GM21723 (cell line): ENCODE results near the gene PGLYRP4.
"Not testable (repeated sequence)": the region's sequence is repeated elsewhere in the genome, so short reads cannot be mapped to it uniquely, and the experiment has no call there.

Experiments
- ATAC-seq: cut with Tn5 transposase; IDR thresholded peaks from one replicate; pipeline ENCODE4 v1.9.1; 2021; ENCODE audit warnings: mild to moderate bottlenecking, moderate library complexity; ENCODE audit not compliant: unreplicated experiment

The PGLYRP4 gene

GRCh38 chr1:153357076-153357852 is 8.6 kb upstream of the PGLYRP4 start:
- no peak for ATAC-seq

GRCh38 chr1:153356392-153357075 is 7.9 kb upstream of the PGLYRP4 start:
- no peak for ATAC-seq

DNA sequence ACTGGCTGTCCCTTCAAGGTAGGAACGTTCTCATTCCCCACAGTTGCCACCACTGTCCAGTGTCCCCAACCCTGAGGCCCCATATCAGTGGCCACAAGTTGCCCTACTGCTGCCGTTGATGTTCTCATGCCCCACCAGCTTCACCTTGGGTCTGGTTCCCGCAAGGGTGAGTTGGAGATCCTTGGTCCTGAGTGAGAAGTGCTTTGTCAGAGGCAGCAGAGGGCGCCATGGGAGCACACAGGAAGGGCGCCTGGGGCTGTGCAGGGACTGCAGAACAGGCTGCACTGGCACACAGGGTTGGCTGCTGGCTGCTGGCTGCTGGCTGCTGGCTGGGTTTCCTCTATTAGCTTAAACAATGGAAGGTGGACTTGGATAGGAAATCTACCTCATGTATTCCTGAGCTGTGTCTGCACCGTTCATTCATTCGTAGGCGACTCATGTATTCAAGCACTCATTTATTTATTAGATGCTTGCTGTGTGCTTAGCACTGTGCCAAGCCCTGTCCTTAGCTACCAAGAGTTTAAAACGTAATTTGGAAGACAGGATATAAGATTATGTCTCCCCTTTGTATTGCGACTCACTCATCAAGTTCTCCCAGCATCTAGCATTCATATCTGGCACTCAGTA is 6.9 kb upstream of the PGLYRP4 start:
- no peak for ATAC-seq

DNA sequence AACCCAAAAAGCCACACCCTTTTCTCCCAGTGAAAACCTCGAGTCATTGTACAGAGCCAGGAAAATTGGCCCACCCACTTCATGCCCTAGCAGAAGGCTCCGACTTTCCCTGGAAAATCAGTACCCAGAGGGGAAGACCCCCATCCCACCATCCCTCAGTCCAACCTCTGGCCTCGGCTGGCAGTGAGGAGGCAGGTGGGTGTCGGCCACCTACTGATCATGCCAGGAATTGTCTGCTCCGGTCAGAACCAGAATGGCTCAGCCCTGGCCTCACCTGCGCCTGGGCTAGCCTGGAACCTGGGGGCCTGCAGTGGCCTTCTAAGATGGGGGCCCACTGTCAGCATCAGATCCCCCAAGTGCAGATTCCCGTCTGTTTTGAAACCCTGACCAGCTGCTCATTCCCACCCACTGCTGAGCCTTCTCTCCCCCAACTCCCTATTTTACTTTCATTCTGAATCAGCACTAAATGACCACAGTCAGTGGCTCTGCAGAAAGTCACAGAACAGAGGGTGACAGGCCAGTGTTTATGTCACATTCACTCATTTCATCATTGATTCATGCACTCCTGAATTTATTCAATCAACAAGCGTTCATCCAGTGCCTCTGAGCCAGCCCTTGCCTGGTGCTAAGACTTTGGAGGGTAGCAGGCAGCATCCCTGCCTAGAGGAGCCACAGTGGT is 6.0 kb upstream of the PGLYRP4 start:
- ATAC-seq: no peak

GRCh38 chr1:153353226-153353947 is 4.7 kb upstream of the PGLYRP4 start:
- ATAC-seq: no peak

- no peak for ATAC-seq
These were observed 3.9 kb upstream of the PGLYRP4 start for GRCh38 chr1:153352523-153352922.

GRCh38 chr1:153350321-153350957 is 1.8 kb upstream of the PGLYRP4 start:
- no peak for ATAC-seq

GRCh38 chr1:153349363-153350320 is 1.0 kb upstream of the PGLYRP4 start:
- ATAC-seq: no peak

DNA sequence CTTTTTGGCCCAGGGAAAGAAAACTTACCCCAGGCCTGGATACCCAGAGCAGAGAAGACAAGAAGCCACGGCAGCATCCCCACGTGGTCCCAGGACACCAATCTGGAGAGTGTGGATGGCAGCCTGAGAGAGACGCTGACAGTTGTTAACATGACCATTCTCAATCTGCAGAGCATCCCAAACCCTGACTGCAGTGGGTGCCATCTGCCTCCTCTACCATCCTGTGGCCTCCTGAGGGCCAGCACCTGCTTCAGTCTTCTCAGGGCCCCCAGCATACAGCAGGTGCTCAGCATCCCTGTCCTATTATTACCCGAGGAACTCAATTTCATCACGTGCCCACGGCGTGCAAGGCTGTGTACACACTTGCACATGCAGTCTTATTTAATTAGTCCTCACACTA is 785 bp downstream of the PGLYRP4 start:
- ATAC-seq: no peak

DNA sequence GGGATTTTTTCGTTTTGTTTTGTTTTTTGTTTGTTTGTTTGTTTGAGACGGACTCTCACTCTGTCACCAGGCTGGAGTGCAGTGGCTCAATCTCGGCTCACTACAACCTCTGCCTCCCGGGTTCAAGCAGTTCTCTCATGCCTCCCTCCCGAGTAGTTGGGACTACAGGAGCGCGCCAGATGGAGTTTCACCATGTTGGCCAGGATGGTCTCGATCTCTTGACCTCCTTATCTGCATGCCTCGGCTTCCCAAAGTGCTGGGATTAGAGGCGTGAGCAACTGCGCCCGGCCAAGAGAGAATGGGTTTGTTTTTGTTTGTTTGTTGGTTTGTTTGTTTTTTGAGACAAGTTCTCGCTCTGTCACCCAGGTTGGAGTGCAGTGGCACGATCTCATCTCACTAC is 1.6 kb downstream of the PGLYRP4 start:
- ATAC-seq: not testable (repeated sequence)

GRCh38 chr1:153346077-153346723 is 2.4 kb downstream of the PGLYRP4 start:
- ATAC-seq: no peak

GRCh38 chr1:153345187-153346076 is 3.2 kb downstream of the PGLYRP4 start:
- ATAC-seq: no peak

- no peak for ATAC-seq
These were observed 4.0 kb downstream of the PGLYRP4 start for GRCh38 chr1:153344718-153345025.

DNA sequence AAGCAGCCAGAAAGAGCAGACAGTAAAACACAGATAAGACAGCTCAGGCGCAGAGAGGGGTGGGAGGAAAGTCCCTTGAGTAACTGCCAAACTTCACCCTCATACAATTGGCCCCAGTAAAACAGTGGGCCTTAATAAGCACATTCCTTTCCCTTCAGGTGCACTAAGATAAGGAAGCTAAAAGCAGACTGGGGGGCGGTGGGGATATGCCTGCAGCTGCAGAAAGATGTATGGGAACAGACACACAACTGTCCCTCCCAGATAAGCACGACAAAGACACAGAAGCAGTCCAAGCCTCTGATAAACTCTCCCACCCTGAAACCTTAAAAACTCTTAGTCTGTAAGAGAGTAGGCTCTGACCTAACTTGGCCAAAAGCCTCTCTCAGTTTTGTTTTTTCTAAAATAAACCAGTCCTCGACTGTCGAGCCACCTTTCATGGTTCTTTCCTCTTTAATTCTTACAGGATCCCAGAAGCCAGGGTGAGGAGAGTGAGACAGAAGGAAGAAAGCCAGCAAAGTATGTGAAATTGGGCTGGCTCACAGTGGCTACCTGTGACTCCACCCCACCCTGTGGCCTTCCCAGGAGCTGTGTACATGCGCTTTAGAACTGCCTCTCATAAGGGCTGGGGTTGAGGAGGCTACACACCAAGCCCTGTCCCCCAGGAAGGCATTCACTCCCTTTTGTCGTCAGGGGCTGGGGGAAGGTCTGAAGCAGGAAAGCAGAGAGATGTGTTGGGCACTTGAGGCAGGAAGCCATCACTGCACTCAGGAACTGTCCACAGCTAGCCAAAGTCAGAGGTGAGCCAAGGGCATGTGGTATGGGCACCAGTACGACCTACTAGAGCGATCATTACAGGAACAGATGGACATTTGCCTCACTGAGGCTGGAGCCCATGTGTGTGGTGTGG is 4.6 kb downstream of the PGLYRP4 start:
- no peak for ATAC-seq

GRCh38 chr1:153343040-153343681 is 5.5 kb downstream of the PGLYRP4 start:
- no peak for ATAC-seq

DNA sequence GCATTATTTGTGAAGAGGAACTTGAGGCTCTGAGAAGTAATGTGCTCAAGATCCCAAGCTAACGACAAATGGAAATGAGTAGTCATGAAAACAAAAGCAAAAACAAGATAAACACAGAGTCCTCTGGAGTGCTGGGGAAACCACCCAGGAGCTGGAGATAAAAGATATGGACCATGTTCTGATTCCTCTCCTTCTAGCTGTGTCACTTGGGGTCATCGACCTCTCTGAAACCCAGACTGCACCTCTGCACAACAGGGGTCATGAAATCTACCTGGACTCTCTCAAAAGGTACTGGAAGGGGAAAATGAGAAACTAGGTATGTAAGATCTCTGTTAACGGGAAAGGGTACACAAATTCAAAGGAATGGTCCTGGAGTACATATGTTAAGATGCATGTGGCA is 6.5 kb downstream of the PGLYRP4 start:
- ATAC-seq: no peak
